NCI-H187 treated with DMSO at 0.1 percent for 48 hours (cell line): ENCODE data around the gene ICE1.
"Not testable (repeated sequence)": the region's sequence is repeated elsewhere in the genome, so short reads cannot be mapped to it uniquely, and the experiment has no call there.

Source experiments
- DNase-seq: peaks from one replicate; lab custom pipeline; 2025; lab: John Stamatoyannopoulos, UW

The ICE1 gene

GRCh38 chr5:5404381-5404780 lies 18.1 kb upstream of the ICE1 start:
- no peak for DNase-seq

GRCh38 chr5:5405441-5405840 lies 17.0 kb upstream of the ICE1 start:
- DNase-seq: no peak

GRCh38 chr5:5407924-5408323 lies 14.6 kb upstream of the ICE1 start:
- DNase-seq: no peak

DNA sequence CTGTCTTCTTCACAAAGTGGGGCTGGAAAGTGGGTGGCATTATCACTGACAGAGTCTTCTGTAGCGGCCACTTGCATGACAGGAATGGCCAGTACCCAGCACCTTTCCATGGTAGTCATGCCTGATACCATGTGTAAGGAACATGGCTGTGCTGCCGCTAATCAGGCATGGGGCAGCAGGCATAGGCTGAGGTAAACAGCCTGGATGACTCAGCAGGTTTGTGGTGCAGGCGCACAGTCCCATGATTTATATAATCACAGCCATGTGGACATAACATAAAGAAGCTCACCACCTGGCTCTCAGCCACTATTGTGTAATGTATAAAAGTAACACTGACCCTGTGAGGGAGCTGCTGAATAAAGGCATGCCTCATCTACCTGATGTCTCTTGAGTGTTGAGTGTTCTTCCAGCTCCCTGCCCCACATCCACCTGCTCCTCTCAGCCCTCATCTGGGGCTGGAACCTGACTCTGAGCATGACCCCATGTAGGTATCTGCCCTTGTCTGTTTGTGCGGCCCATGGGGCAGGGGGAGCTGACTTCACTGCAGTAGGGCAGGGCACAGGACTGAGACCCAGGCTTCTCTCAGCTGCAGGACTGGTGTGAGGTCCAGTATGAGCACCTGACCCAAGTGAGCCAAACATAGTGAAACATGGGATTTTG lies 13.2 kb upstream of the ICE1 start:
- no peak for DNase-seq

- DNase-seq: not testable (repeated sequence)
These were observed 8.6 kb upstream of the ICE1 start for GRCh38 chr5:5413856-5414255.

GRCh38 chr5:5414999-5415398 lies 7.5 kb upstream of the ICE1 start:
- no peak for DNase-seq

GRCh38 chr5:5416733-5417132 lies 5.7 kb upstream of the ICE1 start:
- no peak for DNase-seq

DNA sequence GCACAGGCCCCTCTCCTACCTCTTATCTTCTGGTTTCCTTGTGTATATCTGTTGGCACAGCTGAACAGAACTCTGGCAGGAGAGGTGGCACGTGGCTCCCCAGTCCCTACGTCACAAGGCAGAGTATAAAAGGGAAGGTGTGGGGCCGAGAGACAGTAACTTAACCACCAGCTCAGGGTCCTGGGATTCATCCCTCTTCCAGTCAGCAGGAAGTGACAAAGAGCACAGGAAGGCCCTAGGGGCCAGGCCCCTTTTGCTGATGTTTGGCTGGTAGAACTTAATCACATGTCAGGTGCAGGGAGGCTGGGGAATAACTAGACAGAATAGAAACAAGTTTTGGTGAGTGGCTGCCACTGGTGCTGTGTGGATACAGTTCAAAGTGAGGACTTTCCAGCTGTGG lies 4.5 kb upstream of the ICE1 start:
- no peak for DNase-seq

DNA sequence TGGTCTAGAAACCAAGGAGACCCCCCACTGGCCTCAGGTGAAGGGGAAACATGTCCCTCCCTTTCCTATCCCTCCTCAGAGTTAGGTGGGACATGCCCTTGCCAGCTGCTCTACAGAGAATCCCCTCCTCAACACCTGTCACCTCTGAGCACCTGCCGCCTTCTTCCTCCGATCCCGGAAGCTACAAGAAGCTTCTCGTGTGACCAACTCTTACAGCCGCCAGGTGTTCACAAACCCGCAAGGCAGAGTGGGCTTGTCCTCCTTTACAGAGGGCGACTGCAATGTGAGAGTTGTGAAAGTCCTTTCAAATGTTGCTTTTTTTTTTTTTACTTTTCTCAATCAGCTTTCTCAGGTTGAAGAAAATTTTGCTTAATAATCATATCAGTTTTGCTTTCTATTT lies 3.7 kb upstream of the ICE1 start:
- peak; percentile 36 for DNase-seq

DNA sequence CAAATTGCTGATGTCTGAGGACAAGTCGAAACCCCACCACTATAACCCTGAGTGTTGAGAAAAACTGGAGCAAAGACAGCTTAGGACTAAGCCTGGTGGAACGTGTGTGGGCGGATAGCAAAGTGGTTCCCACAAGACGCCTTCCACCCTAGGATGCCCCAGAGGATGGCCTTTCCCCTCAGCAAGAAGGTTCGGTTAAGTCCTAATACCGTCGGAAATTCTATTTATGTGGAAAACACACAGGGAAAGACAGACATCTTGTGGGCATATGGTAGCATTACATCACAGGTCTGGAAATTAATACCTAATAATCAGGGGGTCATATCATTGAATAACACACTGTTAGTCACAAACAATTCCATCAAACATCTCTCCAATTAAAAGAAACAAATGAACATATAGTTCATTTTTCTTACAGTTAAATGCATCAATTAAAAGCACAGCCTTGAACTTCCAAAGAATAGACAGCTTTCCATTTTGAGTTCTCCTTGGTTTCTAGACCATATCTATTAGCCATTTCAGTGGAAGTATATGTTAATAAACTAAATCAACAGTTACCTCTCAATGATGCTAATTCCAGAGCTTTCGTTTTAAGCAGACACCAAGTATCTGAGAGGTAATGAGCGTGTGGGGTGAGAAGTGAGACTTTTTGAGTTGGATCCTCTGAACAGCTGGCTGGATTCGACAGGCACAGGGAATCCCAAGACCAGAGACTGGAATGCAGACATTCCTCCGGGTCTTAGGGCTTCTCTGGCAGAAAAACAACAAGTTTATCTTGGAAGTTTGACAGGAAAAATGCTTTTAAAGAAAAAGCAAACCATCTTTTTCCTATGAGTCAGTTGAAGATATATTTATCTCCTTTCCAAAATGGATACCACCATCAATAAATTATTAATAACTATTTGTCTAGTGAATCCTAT lies 2.9 kb upstream of the ICE1 start:
- DNase-seq: peak; percentile 30

- no peak for DNase-seq
These were observed 2.2 kb upstream of the ICE1 start for GRCh38 chr5:5420251-5420650.

DNA sequence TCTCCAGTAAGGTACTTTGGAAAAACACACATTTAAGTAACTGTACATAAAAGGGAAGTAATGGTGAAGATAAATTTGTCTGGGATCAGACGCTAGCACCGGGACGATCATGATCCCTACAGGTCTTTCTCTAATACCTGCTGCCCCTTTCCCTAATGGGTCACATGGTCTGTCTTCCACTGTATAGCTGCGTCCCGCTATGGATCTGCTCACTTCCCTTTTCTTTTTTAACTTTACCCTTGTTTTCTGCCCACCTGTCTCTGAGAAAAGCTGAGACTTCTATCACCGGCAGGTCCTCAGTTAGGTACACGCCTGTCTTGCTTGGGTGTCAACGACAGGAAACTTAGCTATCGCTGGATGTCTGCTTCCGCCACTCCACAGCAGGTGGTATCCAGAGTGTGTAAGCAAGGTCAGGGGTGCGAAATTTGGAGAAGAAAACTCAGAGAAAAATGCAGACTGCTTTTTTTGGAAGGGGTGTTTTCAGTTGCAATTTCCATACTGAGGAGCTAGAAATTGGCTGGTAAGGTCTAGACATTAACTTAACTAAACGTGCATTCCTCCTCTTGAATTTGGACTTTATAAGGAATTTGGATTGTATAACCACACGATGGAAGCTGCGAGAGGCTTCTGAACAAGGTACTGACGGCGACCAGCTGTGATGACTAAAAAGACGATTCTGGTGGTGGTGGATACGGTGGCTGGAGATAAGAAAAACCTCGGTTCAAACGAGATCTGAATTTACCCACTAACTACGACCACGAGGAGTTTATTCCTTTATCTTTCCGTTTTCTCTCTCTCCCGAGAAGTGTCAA lies 1.1 kb upstream of the ICE1 start:
- DNase-seq: no peak

DNA sequence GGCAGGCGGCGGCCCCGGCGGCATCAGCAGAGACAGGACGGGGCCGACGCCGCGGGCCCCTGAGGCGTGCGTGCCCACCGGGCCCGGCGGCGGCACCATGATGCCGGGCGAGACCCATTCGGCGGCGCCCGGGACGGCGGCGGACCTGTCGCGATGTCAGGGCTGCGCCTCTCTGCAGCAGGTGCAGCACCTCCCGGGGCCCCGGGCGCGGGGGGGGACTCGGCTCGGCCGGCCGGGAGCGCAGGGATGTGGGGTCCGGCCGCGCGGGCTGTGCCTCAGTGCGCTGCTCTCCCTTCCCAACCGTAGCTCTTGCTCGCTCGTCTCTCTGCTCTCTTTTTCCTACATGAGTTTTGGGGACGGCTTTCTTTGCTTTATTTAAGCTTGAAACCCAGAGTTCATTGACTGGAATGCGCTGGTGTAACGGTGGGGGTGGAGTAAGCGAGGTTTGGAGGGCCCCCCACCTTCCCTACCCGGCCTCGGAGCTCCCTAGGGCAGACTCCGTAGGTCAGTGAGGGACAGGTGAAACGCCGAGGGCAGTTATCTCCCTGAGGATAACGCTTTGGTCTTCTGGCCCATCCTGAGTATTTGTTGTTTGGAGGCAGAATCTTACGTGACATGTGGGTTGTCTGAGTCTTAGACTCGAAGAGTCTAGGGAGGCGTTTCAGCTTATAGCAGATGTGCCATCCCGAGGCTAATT lies 490 bp downstream of the ICE1 start:
- DNase-seq: no peak

DNA sequence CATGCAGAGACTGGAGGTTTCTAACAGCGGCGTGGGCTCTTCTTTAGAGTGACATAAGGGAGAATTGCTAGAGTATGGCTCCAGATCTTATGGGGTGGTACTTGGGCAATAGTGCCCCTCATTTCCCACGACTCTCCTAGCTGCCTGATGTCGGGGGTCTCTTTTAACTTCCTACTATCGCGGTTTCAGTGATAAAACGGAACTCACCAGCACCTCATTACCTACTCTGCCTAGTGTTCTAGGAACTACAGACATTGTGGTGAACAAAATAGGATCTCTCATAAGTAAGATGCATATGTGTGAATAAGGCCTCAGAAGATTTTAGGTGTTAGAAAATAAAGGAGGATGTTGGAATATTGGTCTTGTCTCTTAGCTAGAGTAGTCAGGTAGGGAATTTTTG lies 1.1 kb downstream of the ICE1 start:
- DNase-seq: no peak

GRCh38 chr5:5424736-5425135 lies 2.3 kb downstream of the ICE1 start:
- no peak for DNase-seq

GRCh38 chr5:5430136-5430535 lies 7.7 kb downstream of the ICE1 start:
- DNase-seq: no peak

- DNase-seq: no peak
These were observed 9.7 kb downstream of the ICE1 start for GRCh38 chr5:5432020-5432707.

DNA sequence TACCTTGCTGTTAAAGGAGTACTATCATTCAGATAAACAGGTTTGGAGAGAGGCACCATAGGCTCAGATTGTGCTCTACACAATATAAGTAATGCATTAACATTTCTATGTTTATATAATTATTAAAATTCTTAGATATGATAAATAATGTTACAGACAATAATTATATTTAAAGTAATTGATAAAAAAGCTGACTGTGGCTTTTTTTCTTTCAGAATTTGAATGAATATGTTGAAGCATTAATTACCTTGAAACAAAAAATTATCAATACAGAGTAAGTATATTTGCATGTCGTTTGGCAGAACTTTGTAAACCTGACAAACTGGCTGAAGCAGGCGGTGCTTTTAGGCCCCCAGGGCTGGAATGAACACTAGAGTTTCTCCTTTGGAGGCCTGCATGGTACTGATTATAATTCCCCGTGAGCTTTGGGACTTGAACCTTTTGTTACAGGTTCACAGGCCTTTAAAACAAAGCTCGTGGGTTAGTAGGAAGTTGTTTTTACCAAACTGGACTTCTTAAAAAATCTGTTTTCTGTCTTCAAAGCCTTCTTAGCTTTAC lies 13.8 kb downstream of the ICE1 start:
- no peak for DNase-seq

GRCh38 chr5:5437227-5438172 lies 15.0 kb downstream of the ICE1 start:
- DNase-seq: no peak

DNA sequence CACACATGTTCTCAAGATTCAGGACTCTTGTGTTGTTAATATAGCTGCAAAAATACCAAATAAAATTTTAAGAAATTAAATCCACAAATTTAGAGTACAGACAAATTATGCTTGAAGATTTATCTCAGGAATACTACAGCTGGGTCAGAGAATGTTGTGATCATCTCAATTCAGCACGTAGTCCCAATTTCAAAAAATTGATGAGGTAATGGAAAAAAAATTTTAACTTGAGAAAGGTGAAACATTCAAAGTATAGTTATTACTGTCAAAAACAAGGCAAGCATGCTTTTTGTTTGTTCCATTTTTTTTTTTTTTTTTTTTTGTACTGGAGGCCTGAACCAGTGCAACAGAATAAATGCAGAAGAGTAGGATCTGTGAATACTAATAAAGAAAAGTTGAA lies 29.4 kb downstream of the ICE1 start:
- DNase-seq: no peak
